DMS53 treated with DMSO at 0.1 percent for 48 hours (cell line): ENCODE data around the gene CALD1.
"Not testable (repeated sequence)": the region's sequence is repeated elsewhere in the genome, so short reads cannot be mapped to it uniquely, and the experiment has no call there.

ENCODE experiments used
- DNase-seq: peaks from one replicate; lab custom pipeline; 2025; ENCODE audit not compliant: unreplicated experiment; lab: John Stamatoyannopoulos, UW

CALD1 gene

DNA sequence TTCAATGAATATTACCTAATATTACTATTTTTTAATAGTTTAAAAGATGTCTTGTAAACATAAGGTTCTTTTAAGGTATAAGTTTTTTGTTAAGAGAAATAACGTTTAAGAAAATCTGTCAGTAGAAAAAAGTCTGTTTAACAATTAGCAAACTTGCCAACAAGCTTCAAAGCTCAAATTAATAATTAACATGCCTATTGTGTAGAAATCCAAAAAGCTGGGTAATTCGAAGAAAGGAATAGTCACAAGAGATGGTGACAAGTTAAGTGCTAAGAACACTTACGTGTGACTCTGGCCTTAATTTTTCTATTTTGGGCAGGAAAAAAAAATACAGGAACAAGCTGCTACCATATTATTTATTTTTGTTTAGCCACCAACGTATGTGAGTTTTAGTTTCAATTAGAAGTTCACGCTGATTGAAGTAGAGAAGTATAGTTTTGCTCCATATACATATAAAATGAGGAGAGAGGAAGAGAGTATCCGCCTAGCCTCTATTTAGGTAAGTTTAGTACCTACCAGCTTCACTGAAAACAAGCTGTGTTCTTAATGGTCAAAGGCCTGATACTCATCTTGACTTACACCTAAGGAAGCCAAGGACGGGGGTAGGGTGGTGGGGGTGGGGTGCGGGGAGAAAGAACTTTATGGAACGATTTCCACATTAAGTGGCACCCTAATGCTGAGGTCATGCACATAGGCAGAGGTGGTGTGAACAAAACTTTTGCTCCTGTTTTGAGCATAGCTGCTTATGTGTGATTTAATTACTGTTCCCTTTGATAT is 163.4 kb downstream of the CALD1 start:
- DNase-seq, result no peak

DNA sequence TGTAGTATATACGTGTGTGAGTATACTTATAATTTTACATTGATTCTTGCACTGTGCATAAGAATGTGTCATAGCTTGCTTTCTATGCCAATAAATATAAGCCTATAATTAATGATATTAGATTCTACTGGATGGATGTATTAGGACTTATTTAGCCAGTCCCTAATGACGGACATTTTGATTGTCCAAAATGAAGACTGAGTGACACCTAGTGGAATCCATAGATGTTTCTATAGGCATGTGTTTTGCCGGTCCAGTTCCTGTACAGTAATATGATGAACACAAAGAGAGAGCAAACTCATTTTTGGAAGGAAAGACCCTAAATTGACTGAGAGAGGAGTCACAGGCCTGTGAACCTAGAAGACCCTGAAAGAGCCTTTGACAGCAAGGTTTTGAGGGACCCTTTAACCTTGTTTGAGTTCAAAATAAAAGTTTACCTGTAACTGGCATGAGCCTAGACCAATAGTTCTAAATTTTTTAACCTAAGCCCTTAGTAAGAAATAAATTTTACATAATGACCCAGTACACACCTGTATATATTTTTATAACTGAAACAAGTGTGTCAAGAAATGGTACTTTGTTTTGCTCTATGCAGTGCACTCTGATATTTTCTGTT is 164.5 kb downstream of the CALD1 start:
- DNase-seq, result peak; percentile 60

DNA sequence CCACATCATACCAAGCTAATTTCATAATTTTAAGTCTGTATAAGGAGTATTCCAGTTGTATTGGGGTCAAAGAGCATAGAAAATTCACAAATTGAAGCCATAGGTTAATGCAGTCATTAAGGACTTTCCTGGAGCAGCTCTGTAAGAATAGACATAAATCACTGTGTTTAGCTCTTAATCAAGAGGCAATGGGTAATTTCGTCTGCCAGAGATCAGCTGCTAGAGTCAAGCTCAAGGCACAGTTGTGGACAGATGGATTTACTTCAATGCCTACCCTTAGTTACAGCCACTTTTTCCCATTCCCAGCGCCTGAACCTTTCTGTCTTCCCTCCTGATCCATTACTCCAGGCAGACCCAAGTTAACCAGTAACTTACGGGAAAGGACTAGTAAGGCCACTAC is 166.3 kb downstream of the CALD1 start:
- DNase-seq, result no peak

DNA sequence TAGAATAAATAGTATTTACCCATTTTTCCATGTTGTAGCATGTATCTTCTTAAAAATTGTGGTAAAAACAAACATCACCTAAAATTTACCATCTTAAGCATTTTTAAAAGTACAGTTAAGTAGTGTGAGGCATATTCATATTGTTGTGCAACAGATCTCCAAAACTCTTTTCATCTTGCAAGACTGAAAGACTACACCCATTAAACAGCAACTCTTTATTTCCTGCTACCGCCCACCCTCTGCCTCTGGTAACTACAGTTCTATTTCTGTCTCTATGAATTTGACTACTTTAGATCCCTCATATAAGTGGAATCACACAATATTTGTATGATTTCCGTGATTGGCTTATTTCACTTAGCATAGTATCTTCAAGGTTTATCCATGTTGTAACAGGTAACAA is 166.8 kb downstream of the CALD1 start:
- DNase-seq, result no peak

DNA sequence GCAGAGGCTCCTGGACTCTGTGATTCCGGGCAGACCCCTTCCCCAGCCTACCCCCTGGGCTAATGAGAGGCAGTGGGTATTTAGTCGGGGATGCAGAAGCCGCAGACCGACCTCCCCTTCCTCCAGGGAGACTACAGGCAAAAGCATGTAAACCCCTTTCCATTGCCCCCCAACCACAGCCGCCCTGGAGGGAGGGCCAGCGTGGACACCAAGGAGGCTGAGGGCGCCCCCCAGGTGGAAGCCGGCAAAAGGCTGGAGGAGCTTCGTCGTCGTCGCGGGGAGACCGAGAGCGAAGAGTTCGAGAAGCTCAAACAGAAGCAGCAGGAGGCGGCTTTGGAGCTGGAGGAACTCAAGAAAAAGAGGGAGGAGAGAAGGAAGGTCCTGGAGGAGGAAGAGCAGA is 167.9 kb downstream of the CALD1 start:
- no peak for DNase-seq

DNA sequence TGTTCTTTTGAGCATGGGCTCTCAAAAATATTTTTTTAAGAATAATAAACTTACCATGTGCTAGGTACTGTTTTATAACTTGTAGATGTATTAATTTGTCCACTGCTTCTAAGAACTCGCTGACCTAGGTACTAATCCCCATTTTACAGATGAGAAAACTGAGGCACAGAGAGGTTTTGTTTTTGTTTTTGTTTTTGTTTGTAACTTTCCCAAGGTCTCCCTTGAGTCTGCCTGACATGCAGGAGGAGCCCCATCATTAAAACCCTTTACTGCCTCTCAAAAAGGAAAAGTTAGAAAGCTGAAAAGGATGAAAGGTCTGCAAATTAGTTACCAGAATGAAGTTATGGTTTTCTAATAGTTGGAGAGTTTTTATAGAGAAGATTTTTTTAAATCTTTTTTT is 168.4 kb downstream of the CALD1 start:
- DNase-seq, result no peak

DNA sequence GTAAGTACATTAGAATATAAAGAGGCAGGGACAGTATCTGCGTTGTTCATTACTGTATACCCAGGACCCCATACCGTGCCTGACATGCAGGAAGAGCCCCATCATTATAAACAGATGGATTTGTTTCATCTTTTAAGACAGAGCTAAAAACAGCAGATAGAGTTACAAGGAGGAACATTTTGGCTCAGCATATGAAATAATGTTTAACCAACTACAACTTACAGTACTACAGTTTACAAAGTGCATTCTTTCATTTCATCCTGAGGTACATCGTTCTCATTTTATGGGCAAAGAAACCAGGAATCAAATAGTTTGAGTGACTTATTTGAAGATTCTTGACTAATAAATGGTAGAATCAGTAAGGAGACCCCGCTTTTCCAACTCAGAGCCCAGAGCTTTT is 168.8 kb downstream of the CALD1 start:
- no peak for DNase-seq

DNA sequence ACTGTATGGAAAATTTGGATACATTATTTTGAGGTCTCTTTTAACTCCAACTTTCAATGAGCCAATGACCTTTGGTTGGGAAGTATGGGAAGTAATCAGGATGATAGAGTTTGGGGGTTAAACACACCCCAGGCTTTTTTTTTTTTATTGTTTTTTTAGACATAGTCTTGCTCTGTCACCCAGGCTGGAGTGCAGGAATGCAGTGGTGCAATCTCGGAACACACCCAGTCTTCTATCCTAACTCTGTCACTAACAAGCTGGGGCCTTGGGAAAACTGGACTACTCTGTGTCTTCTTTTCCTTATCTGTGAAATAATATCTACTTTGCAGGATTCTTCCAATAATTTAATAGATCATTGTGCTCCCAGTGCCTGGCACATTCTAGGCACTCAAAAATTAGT is 169.3 kb downstream of the CALD1 start:
- no peak for DNase-seq

DNA sequence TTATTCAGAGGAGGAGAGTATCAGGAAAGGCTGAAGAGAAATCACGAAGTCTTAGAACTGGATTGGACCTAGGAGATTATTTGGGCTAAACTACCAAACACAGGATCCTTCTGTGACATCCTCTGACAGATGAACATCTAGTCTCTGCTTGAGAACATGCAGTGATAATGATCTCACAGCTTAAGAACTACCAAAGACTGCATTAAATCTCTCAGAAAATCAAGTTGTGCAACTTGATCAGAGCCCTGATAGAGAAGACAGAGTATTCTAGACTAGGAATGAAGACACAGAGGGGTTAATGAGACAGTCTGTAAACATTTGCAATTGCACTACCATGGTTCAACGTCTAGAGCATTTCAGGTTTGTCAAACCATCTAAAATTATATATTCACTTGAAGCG is 169.7 kb downstream of the CALD1 start:
- DNase-seq, result no peak

DNA sequence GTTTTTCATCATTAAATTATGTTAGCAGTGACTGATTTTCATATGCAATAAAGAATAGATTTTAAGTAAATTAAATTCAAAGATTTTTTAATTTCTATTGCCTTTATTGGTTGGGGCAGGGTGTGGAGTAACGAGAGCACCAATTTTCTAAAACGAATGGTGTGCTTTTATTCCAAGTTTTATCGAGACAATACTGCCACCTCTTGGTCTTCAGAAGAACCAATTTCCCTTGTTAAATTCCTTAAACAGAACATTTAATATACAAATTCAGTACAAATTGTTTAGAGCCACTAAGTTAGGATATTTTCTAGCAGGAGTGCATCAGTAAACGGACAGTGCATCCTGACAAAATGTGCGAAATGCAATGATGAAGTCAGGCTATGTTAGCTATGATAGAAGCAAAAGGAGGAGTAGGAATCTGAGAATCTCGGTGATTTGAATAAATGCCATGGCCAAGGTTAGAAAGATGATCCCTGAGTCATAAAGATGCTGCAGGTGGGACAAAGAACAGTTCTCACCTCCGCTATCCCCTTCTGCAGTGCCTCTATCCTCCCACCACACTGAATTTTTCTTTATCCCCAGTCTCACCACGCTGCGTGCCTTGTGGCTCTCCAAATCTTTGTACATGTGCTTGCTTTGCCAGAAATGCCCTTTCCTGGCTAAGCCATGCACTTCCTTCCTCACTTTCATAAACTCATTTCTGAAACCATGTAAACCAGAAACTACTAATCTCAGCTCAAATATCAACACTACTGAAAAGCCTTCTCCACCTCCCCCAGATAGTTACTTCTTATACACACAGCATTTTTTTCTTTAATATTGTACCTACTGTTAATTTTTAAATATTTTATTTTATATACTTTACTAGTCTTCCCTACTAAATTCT is 175.0 kb downstream of the CALD1 start:
- DNase-seq, result peak; percentile 49

DNA sequence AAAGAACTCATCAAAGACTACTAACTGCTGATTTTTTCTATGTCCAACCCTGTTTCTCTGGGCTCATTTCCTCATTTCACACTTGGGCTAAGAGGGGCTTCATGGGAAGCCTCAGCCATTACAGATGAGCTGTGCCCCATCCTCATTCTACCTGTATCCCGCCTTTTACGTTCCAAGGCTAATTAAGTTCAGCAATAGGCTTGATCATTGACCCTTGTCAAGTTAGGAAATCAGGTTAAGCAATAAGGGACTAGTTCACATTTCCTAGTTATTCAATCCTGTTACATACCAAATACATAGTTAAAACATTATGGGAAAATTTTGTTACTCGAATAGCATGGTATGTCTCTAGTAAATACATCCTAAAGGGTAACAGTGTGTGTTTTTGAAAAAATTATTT is 177.6 kb downstream of the CALD1 start:
- no peak for DNase-seq

DNA sequence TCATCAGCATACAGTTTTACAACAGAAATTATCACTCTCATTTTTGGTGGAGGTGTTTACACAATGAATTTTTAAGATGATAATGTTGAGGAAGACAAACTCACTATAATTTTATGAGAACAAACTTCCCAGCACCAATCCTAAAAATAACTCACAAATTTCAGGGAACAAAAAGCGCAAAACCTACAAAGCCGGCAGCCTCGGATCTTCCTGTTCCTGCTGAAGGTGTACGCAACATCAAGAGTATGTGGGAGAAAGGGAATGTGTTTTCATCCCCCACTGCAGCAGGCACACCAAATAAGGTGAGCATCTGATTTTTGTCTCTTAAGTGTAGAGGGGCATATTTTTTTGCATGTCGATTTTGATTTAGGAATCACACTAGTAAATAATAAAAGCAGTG is 180.4 kb downstream of the CALD1 start:
- DNase-seq, result no peak

DNA sequence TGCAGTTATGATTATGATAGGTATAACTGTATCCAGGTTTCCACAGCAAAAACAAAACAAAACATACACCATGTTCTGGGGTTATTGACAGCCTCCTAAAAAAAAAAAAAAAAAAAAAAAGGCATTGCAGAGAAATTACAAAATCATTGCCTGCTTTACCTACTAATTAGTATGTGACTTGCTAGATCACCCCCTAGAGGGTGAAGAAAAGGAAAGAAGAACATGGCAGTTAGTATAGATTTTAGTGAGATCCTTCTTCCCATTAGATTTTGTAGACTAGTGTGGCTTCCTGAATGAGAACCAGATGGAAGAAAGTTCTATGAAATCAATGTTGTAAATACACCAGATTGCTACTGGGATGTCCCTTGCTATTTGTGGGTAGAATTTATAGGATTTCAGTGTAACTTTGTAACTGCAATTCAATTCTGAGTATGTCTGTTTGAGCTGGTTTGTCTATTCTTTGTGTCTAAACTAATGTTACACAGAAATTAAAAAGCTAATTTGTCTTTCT is 182.9 kb downstream of the CALD1 start:
- DNase-seq, result no peak

DNA sequence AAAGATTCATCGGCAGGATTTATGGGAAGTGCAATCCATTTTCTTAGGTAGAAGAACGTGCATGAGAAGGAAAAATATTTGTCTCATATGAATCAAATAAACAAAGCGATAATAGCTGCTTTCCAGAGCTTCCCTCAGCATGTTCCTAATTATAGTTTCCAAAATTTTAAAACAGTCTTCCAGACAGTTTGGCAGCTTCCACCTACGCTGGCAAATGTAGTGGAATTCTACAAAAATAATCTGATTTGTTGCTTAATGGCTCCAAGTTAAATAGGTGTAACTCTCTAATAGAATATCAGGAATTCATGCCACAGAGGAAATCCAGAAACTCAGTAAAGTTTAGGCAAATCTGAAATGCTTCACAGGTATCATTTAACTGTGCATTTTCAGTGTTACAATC is 183.6 kb downstream of the CALD1 start:
- DNase-seq, result no peak

DNA sequence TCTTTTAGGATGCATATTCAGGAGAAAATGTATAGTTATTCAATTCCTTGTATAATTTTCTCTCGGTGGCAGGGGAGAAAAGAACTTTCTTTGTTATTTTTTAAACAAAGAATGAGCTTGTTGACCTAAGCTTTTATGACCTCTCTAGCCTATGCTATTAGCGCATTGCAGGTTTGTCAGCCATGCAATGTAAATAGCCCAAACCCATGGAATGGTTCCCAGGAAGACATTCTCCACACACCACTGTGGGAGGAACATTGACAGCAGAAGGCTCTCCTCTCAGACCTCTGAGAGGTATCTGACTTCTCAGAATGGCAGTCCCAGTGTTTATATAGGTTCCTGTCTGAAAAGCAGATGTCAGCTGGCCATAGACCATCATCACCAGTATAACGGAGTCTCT is 187.3 kb downstream of the CALD1 start:
- peak; percentile 62 for DNase-seq

DNA sequence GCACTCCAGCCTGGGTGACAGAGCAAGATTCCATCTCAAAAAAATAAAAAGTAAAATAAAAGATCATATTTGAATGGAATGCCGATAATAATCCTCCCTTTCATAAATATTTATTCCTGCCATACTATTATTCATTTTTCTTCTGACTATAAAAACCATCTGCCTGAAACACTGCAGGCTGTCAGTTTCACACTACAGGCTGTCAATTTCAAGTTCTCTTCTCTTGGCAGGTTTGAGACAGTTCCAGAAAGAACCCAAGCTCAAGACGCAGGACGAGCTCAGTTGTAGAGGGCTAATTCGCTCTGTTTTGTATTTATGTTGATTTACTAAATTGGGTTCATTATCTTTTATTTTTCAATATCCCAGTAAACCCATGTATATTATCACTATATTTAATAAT is 188.7 kb downstream of the CALD1 start:
- no peak for DNase-seq

DNA sequence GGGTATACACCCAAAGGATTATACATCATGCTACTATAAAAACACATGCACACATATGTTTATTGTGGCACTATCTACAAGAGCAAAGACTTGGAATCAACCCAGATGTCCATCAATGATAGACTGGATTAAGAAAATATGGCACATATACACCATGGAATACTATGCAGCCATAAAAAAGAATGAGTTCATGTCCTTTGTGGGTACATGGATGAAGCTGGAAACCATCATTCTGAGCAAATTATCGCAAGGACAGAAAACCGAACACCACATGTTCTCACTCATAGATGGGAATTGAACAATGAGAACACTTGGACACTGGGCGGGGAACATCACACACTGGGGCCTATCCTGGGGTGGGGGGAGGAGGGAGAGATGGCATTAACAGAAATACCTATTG is 202.2 kb downstream of the CALD1 start:
- not testable (repeated sequence) for DNase-seq

DNA sequence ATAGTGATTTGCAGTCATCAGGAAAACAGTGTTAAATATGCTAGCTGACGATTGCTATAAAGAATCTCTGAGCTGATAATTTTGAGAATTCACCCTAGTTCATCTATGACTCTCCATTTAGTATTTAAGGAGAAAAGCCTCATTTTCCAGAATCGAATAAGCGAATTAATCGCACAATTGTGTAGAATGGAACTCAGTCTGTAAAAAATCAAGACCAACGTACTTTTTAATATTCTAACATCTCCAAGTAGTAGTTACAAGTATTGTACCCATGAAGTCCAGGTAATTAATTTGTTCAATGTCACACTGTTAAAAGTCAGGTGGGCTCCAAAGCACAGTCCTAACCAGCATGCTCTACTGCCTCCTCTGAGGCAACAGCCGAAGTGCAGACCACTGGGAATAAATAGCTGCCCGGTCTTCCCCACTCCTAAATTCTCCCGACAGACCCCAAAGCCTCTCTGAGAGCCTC is 206.5 kb downstream of the CALD1 start:
- DNase-seq, result no peak

DNA sequence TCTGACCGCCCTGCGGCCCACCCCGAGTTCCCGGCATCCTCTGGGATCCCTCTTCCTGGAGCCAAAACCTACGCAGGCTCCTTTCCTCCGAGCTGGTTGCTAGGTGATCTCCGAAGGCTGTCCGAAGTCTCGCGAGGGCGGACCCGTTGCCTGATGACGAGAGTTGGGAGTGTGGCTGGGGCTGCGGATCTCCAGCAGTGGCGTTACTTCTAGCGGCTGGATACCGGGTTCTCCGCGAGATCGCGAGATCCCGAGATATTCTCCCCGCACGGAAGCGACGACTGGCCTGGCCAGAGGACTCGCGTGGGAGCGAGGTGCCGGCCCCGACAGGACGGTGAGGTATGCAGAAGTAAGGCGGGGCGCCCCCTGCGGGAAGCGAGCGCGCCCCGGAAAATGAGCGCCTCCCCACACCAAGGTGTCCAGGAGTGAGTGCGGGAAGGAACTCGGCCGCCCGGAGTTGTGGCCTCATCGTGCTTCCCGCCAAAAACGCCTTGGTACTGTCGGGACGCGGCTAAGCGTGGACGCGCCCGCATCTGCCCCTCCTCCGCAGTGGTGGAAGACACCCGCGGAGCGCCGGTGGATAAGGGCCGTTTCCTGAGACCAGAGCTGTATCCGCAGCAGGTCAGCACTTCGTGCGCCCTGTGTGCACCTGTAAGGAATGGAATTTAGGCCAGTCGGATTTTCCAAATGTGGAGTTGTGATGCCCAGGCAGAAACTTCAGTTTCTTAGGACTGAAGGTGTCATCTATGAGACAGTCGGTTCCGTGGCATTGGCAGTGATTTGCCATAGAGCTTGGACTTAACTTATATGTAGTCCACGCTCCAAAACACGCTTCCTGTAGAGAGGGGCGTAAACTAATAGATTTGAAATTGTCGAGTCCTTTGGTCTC is 207.2 kb downstream of the CALD1 start, which contains the start of gene AGBL3:
Gene AGBL3, plus strand, starts transcription at position 146 of the 889 bp plus-strand sequence. CDS start 1,426 bp downstream, outside the sequence.
- peak; percentile 94 for DNase-seq

DNA sequence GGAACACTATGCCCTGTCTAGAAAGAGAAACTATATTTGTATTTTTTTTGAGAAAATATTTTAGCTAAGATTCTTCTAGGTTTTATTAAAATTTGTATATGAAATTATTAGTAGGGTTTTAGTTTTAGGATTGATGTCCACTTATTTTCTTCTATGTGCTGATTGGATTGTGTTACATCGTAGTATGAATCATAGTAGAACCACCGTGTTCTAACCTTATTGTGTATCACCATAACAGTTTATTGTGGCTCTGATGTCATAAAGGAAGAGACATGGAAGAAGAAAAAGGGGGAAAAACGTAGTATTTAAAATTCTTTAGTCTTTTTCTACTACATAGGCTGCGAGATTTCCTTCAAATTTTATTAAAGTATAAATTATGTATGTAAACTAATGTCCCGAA is 208.7 kb downstream of the CALD1 start:
- no peak for DNase-seq
